CD4-positive, alpha-beta memory T cell (primary cell): ENCODE measurements around the gene RNASEH2C. TPM values are rescaled to one million over a fixed set of nuclear protein-coding genes. Genes with fewer than 3 reads are reported as not detected.
"Not testable (repeated sequence)": the region's sequence is repeated elsewhere in the genome, so short reads cannot be mapped to it uniquely, and the experiment has no call there.

Experiments used
- CTCF ChIA-PET: fragments of 350-600 bp; sonication (Branson Sonifier 250); formaldehyde crosslinking; loops from one replicate; lab custom pipeline; 2021; ENCODE audit warnings: inconsistent platforms; ENCODE audit not compliant: partially characterized antibody; lab: Charles Lee
- POLR2A ChIA-PET: fragments of 350-600 bp; sonication (Branson Sonifier 250); formaldehyde crosslinking; loops from one replicate; lab custom pipeline; 2021; ENCODE audit not compliant: partially characterized antibody; lab: Charles Lee
- DNase-seq, 5 donors: peaks; one replicate each; pipeline versions ENCODE4 v3.0.0 to v3.0.0-alpha.2; 2020 to 2022; ENCODE audit warnings: mixed read lengths in 1 of 5
- H3K27ac ChIP-seq: one replicate; pipeline ENCODE4 v1.7.0; 2013; ENCODE audit warnings: low read depth, low read length
- H3K27me3 ChIP-seq: 2 replicates; pipeline ENCODE4 v1.7.0; 2013; ENCODE audit warnings: mild to moderate bottlenecking, low read length, moderate library complexity; ENCODE audit not compliant: insufficient read depth
- H3K36me3 ChIP-seq: 2 replicates; pipeline ENCODE4 v1.7.0; 2013; ENCODE audit warnings: mild to moderate bottlenecking, low read length, moderate library complexity; ENCODE audit not compliant: insufficient read depth
- H3K4me1 ChIP-seq: 2 replicates; pipeline ENCODE4 v1.7.0; 2013; ENCODE audit warnings: mild to moderate bottlenecking, low read length, moderate library complexity; ENCODE audit not compliant: insufficient read depth
- H3K4me3 ChIP-seq, 2 donors: one replicate each; pipeline ENCODE4 v1.7.0; 2013; ENCODE audit warnings: low read length in 2 of 2, mild to moderate bottlenecking in 1 of 2
- H3K9me3 ChIP-seq, 2 donors: one replicate each; pipeline ENCODE4 v1.7.0; 2013; ENCODE audit warnings: low read length in 2 of 2, control low read depth in 1 of 2; ENCODE audit not compliant: control insufficient read depth in 1 of 2
- H3K27ac Mint-ChIP-seq, 7 donors: one replicate each; pipeline ENCODE4 v1.8.0; 2020 to 2021; ENCODE audit warnings: mixed read lengths in 7 of 7, mild to moderate bottlenecking in 6 of 7, inconsistent platforms in 3 of 7, moderate library complexity in 3 of 7
- H3K27me3 Mint-ChIP-seq, 2 donors: one replicate each; pipeline ENCODE4 v1.8.0; 2020 to 2021; ENCODE audit warnings: mixed read lengths in 2 of 2
- H3K36me3 Mint-ChIP-seq, 2 donors: one replicate each; pipeline ENCODE4 v1.8.0; 2020 to 2021; ENCODE audit warnings: mixed read lengths in 2 of 2, inconsistent platforms in 1 of 2, mild to moderate bottlenecking in 1 of 2
- H3K4me1 Mint-ChIP-seq, 4 donors: one replicate each; pipeline ENCODE4 v1.8.0; 2020 to 2021; ENCODE audit warnings: mixed read lengths in 4 of 4, mild to moderate bottlenecking in 1 of 4
- H3K4me3 Mint-ChIP-seq, 8 donors: one replicate each; pipeline ENCODE4 v1.8.0; 2020 to 2021; ENCODE audit warnings: mixed read lengths in 8 of 8, mild to moderate bottlenecking in 7 of 8, moderate library complexity in 6 of 8, inconsistent platforms in 3 of 8
- H3K9me3 Mint-ChIP-seq, 8 donors: one replicate each; pipeline ENCODE4 v1.8.0; 2020 to 2021; ENCODE audit warnings: mixed read lengths in 8 of 8, mild to moderate bottlenecking in 5 of 8, inconsistent platforms in 3 of 8, moderate library complexity in 1 of 8
- intact Hi-C: fragments of 100-400 bp; cut with micrococcal nuclease; formaldehyde crosslinking; loops from one replicate; pipeline ENCODE4 v1.15.1; 2023
- polyA plus RNA-seq, 2 donors: library from polyadenylated mRNA; unstranded; fragments of 300-500 nt; fragmentation: Illumina TruSeq; gene quantifications; one replicate each; pipeline ENCODE4 v1.2.3, GENCODE V29; 2021
- total RNA-seq, 2 experiments: library from RNA; stranded (reverse); gene quantifications; one replicate each; pipeline ENCODE4 v1.2.3, GENCODE V29; 2021

RNASEH2C gene
- total and polyA plus RNA-seq, 4 experiments from 2014 or later: 61.4 to 74.2 (median 69.4) TPM

- intact Hi-C loops: no loop called here
- CTCF ChIA-PET: interaction anchor here (0.9 to 2.1 kb wide), 2 partner anchors 25 to 43 kb away, joined by 3 to 5 read pairs; partner anchors contain the start of gene KAT5
- H3K27me3 Mint-ChIP-seq: peaks cover 15 to 16% of the 10 kb centered on the region in 2 donors
Observed at GRCh38 chr11:65736810-65737209, 16.2 kb upstream of the RNASEH2C start.

DNA sequence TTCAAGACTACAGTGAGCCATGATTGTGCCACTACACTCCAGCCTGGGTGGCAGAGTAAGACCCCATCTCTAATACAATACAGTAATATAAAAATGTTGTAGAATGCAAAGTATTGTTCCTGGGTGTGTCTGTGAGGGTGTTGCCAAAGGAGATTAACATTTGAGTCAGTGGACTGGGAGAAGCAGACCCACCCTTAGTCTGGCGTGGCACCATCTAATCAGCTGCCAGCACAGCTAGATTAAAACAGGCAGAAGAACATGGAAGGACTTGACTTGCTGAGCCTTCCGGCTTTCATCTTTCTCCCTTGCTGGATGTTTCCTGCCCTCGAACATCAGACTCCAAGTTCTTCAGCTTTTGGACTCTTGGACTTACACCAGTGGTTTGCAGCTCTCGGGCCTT lies 14.5 kb upstream of the RNASEH2C start:
- CTCF ChIA-PET: interaction anchor here (2.1 kb wide), 1 partner anchor 24 kb away, joined by 5 read pairs; the partner anchor contains the start of gene KAT5
- H3K27me3 ChIP-seq, H3K4me1 ChIP-seq, H3K27ac Mint-ChIP-seq, H3K4me3 ChIP-seq, intact Hi-C loops, H3K27ac ChIP-seq, H3K4me3 Mint-ChIP-seq, H3K36me3 Mint-ChIP-seq, H3K9me3 ChIP-seq, DNase-seq, H3K4me1 Mint-ChIP-seq, POLR2A ChIA-PET, H3K9me3 Mint-ChIP-seq, H3K36me3 ChIP-seq: not testable (repeated sequence)
- H3K27me3 Mint-ChIP-seq: peaks cover 17 to 21% of the 10 kb centered on the region in 2 donors

More at GRCh38 chr11:65736810-65737209, 16.2 kb upstream of the RNASEH2C start:
- no peak overlapping the region for H3K27ac ChIP-seq
- Mint-ChIP-seq H3K36me3 (no peaks in the 10 kb centered on the region), H3K4me1 (no peaks in the 10 kb centered on the region), H3K9me3 (no peaks in the 10 kb centered on the region), H3K27ac (no peak overlapping the region), H3K4me3 (no peak overlapping the region)
- POLR2A ChIA-PET: interaction anchor here (1.1 kb wide), 1 partner anchor 109 kb away, joined by 3 read pairs; no protein-coding TSS in a partner anchor
- H3K4me1 ChIP-seq: no peaks in the 10 kb centered on the region
- no peaks in the 10 kb centered on the region for H3K27me3 ChIP-seq
- no peaks in the 10 kb centered on the region for H3K9me3 ChIP-seq
- no peak for DNase-seq
- H3K36me3 ChIP-seq: no peaks in the 10 kb centered on the region
- H3K4me3 ChIP-seq: no peak overlapping the region

GRCh38 chr11:65730461-65730860 lies 9.9 kb upstream of the RNASEH2C start:
- Histone ChIP-seq H3K4me1 (no peaks in the 10 kb centered on the region), H3K9me3 (no peaks in the 10 kb centered on the region), H3K27me3 (no peaks in the 10 kb centered on the region), H3K4me3 (no peak overlapping the region), H3K27ac (no peak overlapping the region), H3K36me3 (no peaks in the 10 kb centered on the region)
- no peaks in the 10 kb centered on the region for H3K9me3 Mint-ChIP-seq
- intact Hi-C loops: no loop called here
- ChIA-PET POLR2A (no interaction called here), CTCF (interaction anchor here (1.6 kb wide), 1 partner anchor 19 kb away, joined by 4 read pairs; no protein-coding TSS in a partner anchor)
- H3K27me3 Mint-ChIP-seq: peaks cover 11 to 22% of the 10 kb centered on the region in 2 donors
- no peak overlapping the region for H3K27ac Mint-ChIP-seq
- H3K4me1 Mint-ChIP-seq: no peaks in the 10 kb centered on the region
- DNase-seq: no peak
- H3K36me3 Mint-ChIP-seq: no peaks in the 10 kb centered on the region
- H3K4me3 Mint-ChIP-seq: no peak overlapping the region

GRCh38 chr11:65727865-65728264 lies 7.3 kb upstream of the RNASEH2C start:
- H3K27ac Mint-ChIP-seq: no peak overlapping the region
- intact Hi-C loops: no loop called here
- no peak overlapping the region for H3K4me3 Mint-ChIP-seq
- Histone ChIP-seq H3K36me3 (no peaks in the 10 kb centered on the region), H3K27ac (no peak overlapping the region), H3K4me1 (no peaks in the 10 kb centered on the region), H3K27me3 (no peaks in the 10 kb centered on the region), H3K4me3 (no peak overlapping the region), H3K9me3 (no peaks in the 10 kb centered on the region)
- ChIA-PET POLR2A (no interaction called here), CTCF (interaction anchor here (1.0 to 1.7 kb wide), 3 partner anchors 14 to 43 kb away, joined by 3 to 6 read pairs (median 4); no protein-coding TSS in a partner anchor)
- peaks cover 6 to 14% of the 10 kb centered on the region in 2 donors for H3K27me3 Mint-ChIP-seq
- H3K36me3 Mint-ChIP-seq: no peaks in the 10 kb centered on the region
- no peaks in the 10 kb centered on the region for H3K9me3 Mint-ChIP-seq
- no peaks in the 10 kb centered on the region for H3K4me1 Mint-ChIP-seq
- no peak for DNase-seq

DNA sequence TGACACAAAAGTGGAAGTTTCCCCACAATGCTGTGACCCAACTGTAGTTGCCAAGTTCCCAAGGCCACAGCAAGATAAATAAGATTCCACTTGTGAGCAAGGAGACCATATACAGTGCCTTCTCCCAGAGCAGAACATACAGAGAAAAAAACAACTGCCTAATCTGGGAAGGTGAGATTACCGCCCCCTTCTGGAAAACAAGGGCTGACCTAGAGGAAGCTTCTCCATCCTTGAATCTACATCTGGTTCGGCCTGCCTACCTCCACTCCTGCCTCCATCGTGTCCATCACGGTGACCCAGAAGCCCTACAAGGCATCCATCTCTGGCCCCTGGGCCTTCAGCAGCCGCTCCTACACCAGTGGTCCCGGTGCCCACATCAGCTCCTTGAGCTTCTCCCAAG lies 6.1 kb upstream of the RNASEH2C start:
- DNase-seq: no peak
- Mint-ChIP-seq H3K27me3 (peaks cover 2 to 8% of the 10 kb centered on the region in 2 donors), H3K4me3 (no peak overlapping the region)

DNA sequence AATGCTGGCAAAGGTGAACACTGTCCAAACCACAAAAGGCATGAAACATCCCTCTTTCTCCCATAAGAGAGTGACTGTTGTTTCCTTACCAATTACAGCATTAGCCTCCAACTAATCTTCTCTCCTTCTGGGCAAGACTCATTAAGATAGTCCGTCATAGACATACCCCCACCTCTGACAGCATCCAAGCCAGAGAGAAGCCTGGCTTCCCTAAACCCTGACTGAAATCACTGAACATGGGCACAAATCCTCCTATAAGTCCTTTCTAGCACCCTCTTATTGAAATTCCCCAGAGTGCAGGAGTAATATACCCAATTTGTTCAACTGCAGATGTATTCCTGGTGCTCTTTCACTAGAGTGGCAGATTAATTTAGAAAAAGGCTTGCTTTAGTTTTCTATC lies 1.7 kb upstream of the RNASEH2C start:
- H3K27ac Mint-ChIP-seq: peak overlapping the region in 3 of 7 donors; percentile 42 to 72 (median 66)
- no peaks in the 10 kb centered on the region for H3K9me3 ChIP-seq
- intact Hi-C loops: no loop called here

More for the DNA sequence above, 6.1 kb upstream of the RNASEH2C start:
- ChIA-PET CTCF (interaction anchor here (1.7 kb wide), 1 partner anchor 21 kb away, joined by 6 read pairs; no protein-coding TSS in a partner anchor), POLR2A (no interaction called here)
- H3K9me3 Mint-ChIP-seq: no peaks in the 10 kb centered on the region
- no peaks in the 10 kb centered on the region for H3K27me3 ChIP-seq
- intact Hi-C loops: no loop called here
- H3K9me3 ChIP-seq: no peaks in the 10 kb centered on the region
- H3K36me3 Mint-ChIP-seq: no peaks in the 10 kb centered on the region
- H3K4me1 Mint-ChIP-seq: no peaks in the 10 kb centered on the region
- H3K36me3 ChIP-seq: no peaks in the 10 kb centered on the region
- H3K27ac Mint-ChIP-seq: no peak overlapping the region
- H3K27ac ChIP-seq: no peak overlapping the region
- H3K4me3 ChIP-seq: no peak overlapping the region
- no peaks in the 10 kb centered on the region for H3K4me1 ChIP-seq

DNA sequence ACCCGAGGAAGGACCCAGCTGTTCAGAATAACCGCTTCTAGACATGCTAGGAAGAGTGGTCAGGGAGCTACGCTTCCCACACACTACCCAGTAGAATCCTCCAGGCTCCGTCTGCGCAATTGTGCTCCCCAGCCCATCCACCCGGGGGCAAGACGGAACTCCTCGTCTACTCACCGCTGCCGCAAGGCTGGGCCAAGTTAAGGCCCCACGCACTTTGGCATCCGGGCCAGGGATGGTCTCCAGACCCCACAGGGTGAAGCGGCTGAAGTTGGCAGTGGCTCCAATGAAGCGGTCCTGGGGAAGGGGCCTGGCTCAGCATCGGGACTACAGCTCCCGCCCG lies 757 bp downstream of the RNASEH2C start:
- H3K27ac Mint-ChIP-seq: peak overlapping the region; percentile 73 to 93 (median 85)
- CTCF ChIA-PET: interaction anchor here (1.1 to 5.2 kb wide), 4 partner anchors 8 to 114 kb away, joined by 3 to 27 read pairs (median 5); partner anchors contain the start of genes KAT5 and SNX32
- no peaks in the 10 kb centered on the region for H3K27me3 ChIP-seq
- peaks cover 16 to 48% (median 31%) of the 10 kb centered on the region in 4 donors for H3K4me1 Mint-ChIP-seq
- peaks cover 42% of the 10 kb centered on the region for H3K36me3 ChIP-seq
- H3K4me3 ChIP-seq: peak overlapping the region; percentile 86 to 87
- H3K9me3 Mint-ChIP-seq: no peaks in the 10 kb centered on the region
- no peaks in the 10 kb centered on the region for H3K9me3 ChIP-seq
- POLR2A ChIA-PET: interaction anchor here (0.8 to 3.2 kb wide), 15 partner anchors 8 to 585 kb away, joined by 3 to 36 read pairs (median 5); partner anchors contain the start of genes AP5B1, CCDC85B, CFL1 and KAT5
- peak overlapping the region; percentile 68 for H3K27ac ChIP-seq
- H3K4me3 Mint-ChIP-seq: peak overlapping the region; percentile 89 to 93 (median 91)
- no peaks in the 10 kb centered on the region for H3K27me3 Mint-ChIP-seq
- H3K36me3 Mint-ChIP-seq: peaks cover 15 to 51% of the 10 kb centered on the region in 2 donors
- peaks cover 24% of the 10 kb centered on the region for H3K4me1 ChIP-seq
- intact Hi-C loops: loop anchor here (1.0 kb wide), 2 partner anchors 8 to 60 kb away; partner anchors contain the start of genes AP5B1 and KAT5
- DNase-seq: peak in 2 of 5 donors; percentile 12 to 24

More for the DNA sequence above, 1.7 kb upstream of the RNASEH2C start:
- Histone ChIP-seq H3K27me3 (no peaks in the 10 kb centered on the region), H3K36me3 (peaks cover 21% of the 10 kb centered on the region), H3K4me1 (peaks cover 24% of the 10 kb centered on the region), H3K4me3 (no peak overlapping the region), H3K27ac (no peak overlapping the region)
- ChIA-PET CTCF (interaction anchor here (5.2 kb wide), 1 partner anchor 11 kb away, joined by 27 read pairs; the partner anchor contains the start of gene KAT5), POLR2A (interaction anchor here (0.6 to 3.2 kb wide), 3 partner anchors 10 to 52 kb away, joined by 3 to 36 read pairs (median 5); partner anchors contain the start of gene KAT5)
- Mint-ChIP-seq H3K9me3 (no peaks in the 10 kb centered on the region), H3K27me3 (peaks cover 0 to 2% of the 10 kb centered on the region in 2 donors), H3K4me1 (peaks cover 14 to 36% (median 25%) of the 10 kb centered on the region in 4 donors), H3K4me3 (peak overlapping the region in 4 of 8 donors; percentile 31 to 64 (median 50)), H3K36me3 (peaks cover 4 to 29% of the 10 kb centered on the region in 2 donors)
- no peak for DNase-seq
